ENCODE data around the gene SERPINB10.

The SERPINB10 gene

GRCh38 chr18:63869374-63869773 is 38.4 kb upstream of the SERPINB10 start:
- DNase-seq (ENCODE audit: low read depth, low spot score) = peak; percentile 12
- no peak for TF ChIP-seq CTCF (IDR thresholded peaks at IDR 0.05; ENCODE audit: low read depth, low read length)
- no peak overlapping the region for H3K4me3 ChIP-seq (ENCODE audit: low read depth, low read length)
- in situ Hi-C loops (cut with HindIII; ENCODE audit: low sequenced_read_pairs) = no loop called here

- in situ Hi-C loops (cut with HindIII; ENCODE audit: low sequenced_read_pairs) = no loop called here
- no peak for DNase-seq (ENCODE audit: low read depth, low spot score)
- no peak for TF ChIP-seq CTCF (IDR thresholded peaks at IDR 0.05; ENCODE audit: low read depth, low read length)
- H3K4me3 ChIP-seq (ENCODE audit: low read depth, low read length) = no peak overlapping the region
Measured at GRCh38 chr18:63869851-63870250, 37.9 kb upstream of the SERPINB10 start.

GRCh38 chr18:63871836-63872235 is 35.9 kb upstream of the SERPINB10 start:
- DNase-seq (ENCODE audit: low read depth, low spot score) = no peak
- in situ Hi-C loops (cut with HindIII; ENCODE audit: low sequenced_read_pairs) = no loop called here
- TF ChIP-seq CTCF (IDR thresholded peaks at IDR 0.05; ENCODE audit: low read depth, low read length) = no peak
- H3K4me3 ChIP-seq (ENCODE audit: low read depth, low read length) = no peak overlapping the region

GRCh38 chr18:63872586-63872985 is 35.2 kb upstream of the SERPINB10 start:
- in situ Hi-C loops (cut with HindIII; ENCODE audit: low sequenced_read_pairs) = no loop called here
- no peak for TF ChIP-seq CTCF (IDR thresholded peaks at IDR 0.05; ENCODE audit: low read depth, low read length)
- H3K4me3 ChIP-seq (ENCODE audit: low read depth, low read length) = no peak overlapping the region
- no peak for DNase-seq (ENCODE audit: low read depth, low spot score)

- no peak for TF ChIP-seq CTCF (IDR thresholded peaks at IDR 0.05; ENCODE audit: low read depth, low read length)
- no peak overlapping the region for H3K4me3 ChIP-seq (ENCODE audit: low read depth, low read length)
- no peak for DNase-seq (ENCODE audit: low read depth, low spot score)
- in situ Hi-C loops (cut with HindIII; ENCODE audit: low sequenced_read_pairs) = no loop called here
Measured at GRCh38 chr18:63878343-63878742, 29.4 kb upstream of the SERPINB10 start.

GRCh38 chr18:63878925-63879324 is 28.8 kb upstream of the SERPINB10 start:
- no peak overlapping the region for H3K4me3 ChIP-seq (ENCODE audit: low read depth, low read length)
- no peak for DNase-seq (ENCODE audit: low read depth, low spot score)
- in situ Hi-C loops (cut with HindIII; ENCODE audit: low sequenced_read_pairs) = no loop called here
- no peak for TF ChIP-seq CTCF (IDR thresholded peaks at IDR 0.05; ENCODE audit: low read depth, low read length)

- TF ChIP-seq CTCF (IDR thresholded peaks at IDR 0.05; ENCODE audit: low read depth, low read length) = no peak
- no peak for DNase-seq (ENCODE audit: low read depth, low spot score)
- H3K4me3 ChIP-seq (ENCODE audit: low read depth, low read length) = no peak overlapping the region
- in situ Hi-C loops (cut with HindIII; ENCODE audit: low sequenced_read_pairs) = no loop called here
Measured at GRCh38 chr18:63879709-63880108, 28.0 kb upstream of the SERPINB10 start.
